Activated CD4-positive, alpha-beta T cell treated with anti-CD3 and anti-CD28 coated beads, Interleukin-2, amount 50 U/mL, for 4 hours (primary cell): Measurements from ENCODE around the gene KLHL40.

ENCODE experiments used
- DNase-seq, 2 experiments: peaks; one replicate each; pipeline ENCODE4 v3.0.0-alpha.2; 2020

Gene KLHL40

DNA sequence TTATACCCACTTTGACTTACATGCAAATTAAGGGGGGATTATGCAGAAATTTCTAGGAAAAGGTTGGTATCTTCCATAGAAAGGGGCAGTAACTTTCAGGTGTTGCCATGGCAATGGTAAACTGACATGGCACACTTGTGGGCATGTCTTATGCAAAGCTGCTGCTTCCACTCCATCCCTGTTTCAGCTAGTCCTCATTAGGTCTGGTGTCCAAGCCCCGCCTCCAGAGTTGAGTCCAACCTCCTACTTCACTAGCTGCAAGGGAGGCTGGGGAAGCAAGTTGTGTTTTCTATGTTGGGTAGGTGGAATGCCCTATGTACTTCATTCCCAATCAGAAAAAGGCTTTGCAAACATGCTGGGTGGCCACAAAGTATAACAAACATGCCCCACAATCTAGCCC is 14.7 kb upstream of the KLHL40 start:
- no peak for DNase-seq

DNA sequence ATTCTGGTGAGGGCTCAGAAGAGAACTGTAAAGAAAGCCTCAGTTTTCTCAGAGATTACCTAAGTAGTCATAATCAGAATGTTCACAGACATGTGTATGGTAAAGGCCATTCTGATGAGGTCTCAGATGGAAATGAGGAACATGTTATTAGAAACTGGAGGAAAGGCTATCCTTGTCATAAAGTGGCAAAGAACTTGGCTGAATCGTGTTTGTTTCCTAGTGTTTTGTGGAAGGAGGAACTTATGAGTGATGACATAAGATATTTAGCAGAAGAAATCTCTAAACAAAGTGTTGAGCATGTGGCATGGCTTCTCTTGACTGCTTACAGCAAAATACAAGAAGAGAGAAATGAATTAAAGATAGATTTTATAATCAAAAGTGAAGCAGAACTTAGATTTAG is 12.8 kb upstream of the KLHL40 start:
- no peak for DNase-seq

DNA sequence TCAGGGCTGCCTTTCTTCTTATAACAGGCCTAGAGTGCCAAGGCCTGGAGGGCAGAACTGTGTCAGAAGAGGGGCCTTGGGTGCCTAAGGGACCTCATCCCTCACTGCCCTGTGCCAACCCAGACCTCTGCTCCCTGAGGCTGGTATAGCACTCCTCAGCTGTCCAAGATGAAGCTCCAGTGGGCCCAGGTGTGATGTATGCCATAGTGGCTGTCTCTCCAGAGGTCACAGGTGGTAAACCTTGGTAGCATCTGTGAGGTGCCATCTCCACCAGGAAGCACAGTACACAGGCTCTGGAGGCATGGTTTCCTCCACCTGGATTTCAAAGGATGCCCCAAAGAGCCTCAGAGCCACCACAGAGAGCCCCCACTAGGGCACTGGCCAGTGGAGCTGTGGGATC is 12.3 kb upstream of the KLHL40 start:
- DNase-seq = no peak

DNA sequence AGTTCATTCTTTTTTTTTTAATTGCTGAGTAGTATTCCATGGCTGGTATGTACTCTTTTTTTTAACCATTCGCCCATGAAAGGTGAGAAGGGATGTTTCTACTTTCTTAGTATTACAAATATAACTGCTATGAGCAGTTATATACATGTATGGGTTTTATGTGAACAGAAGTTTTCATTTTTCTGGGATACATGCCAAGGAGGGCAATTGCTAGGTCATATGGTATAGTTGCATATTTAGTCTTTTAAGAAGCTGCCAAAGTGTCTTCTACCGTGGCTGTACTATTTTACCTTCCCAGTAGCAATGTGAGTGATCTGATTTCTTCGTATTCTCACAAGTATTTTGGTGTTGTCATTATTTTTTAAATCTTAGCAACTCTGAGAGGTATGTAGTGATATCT is 11.2 kb upstream of the KLHL40 start:
- DNase-seq = no peak

DNA sequence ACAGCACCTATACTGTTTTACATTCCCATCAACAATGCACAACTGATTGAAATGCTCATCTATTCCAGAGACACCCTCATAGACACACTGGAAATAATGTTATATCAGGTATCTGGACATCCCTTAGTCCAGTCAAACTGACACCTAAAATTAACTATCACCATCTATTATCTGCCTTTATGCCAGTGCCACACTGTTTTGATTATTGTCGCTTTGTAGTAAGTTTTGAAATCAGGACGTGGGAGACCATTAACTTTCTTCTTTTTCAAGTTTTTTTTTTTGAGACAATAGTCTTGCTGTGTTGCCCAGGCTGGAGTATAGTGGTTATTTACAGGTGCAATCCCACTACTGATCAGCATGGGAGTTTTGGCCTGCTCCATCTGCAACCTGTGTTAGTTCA is 9.4 kb upstream of the KLHL40 start:
- DNase-seq = no peak

GRCh38 chr3:42678447-42678846 is 6.9 kb upstream of the KLHL40 start:
- no peak for DNase-seq

DNA sequence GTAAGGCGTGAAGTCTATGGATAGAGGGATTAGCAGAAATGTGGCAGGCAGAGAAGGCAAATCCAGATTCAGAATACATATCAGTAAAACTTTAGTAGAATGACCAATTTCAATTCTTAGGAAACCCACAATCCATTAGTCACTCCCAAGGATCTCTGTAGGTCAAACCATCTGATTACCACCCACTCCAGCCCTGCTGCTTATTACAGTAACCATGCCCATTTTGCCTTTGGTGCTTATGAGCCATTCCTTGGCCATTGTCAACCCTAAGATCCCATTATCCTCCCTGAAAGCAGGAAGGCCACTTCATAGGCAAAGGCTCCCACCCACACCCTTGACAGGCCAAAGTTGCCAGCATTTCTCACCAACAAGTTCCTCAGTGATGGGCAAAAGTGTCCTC is 5.1 kb upstream of the KLHL40 start:
- DNase-seq = no peak

DNA sequence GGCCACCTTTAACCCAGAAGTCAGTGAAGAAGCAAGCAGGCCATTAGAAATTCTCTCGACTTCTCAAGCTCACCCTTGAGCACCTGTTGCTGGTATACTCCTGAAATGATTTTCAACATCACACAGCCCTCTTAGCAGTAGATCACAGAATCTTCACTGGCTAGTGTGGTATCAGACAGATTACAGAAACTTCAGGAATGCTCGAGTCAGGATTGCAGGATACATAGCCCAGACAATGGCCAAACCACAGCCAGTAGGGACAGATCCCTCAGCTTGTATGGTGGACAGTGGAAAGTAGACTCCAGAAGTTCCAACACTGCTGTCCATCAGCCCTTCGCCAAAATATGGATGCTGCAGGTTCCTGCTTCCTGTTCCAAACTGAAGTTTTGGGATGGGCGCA is 4.5 kb upstream of the KLHL40 start:
- DNase-seq = no peak

- DNase-seq = no peak
Observed at GRCh38 chr3:42681361-42682038, 3.8 kb upstream of the KLHL40 start.

DNA sequence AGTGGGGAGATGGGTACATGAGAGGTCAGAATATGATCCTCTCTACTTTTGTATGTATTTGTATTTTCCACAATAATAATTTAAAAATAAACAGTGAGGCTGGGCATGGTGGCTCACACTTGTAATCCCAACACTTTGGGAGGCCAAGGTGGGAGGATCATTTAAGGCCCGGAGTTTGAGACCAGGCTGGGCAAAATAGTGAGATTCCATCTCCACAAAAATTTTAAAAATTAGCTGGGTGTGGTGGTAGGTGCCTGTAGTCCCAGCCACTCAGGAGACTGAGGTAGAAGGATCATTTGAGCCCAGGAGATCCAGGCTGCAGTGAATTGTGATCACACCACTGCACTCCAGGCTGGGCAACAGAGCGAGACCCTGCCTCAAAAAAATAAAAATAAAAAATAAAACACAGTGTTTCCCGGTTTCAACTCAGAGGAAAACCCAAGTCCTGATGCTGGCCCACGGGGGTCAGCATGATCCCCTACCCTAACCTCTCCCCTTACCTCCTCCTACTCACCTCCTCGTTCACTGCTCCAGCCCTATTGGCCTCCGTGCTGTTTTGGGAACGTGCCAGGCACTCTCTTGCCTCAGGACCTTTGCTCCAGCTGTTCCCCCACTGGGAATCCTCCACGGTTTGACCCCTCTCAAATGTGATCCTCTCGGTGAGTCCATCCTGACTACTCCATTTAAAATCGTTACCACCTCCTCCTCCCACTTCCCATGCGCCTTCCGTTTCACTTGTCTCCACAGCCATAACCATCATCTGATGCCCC is 2.9 kb upstream of the KLHL40 start:
- DNase-seq = no peak

DNA sequence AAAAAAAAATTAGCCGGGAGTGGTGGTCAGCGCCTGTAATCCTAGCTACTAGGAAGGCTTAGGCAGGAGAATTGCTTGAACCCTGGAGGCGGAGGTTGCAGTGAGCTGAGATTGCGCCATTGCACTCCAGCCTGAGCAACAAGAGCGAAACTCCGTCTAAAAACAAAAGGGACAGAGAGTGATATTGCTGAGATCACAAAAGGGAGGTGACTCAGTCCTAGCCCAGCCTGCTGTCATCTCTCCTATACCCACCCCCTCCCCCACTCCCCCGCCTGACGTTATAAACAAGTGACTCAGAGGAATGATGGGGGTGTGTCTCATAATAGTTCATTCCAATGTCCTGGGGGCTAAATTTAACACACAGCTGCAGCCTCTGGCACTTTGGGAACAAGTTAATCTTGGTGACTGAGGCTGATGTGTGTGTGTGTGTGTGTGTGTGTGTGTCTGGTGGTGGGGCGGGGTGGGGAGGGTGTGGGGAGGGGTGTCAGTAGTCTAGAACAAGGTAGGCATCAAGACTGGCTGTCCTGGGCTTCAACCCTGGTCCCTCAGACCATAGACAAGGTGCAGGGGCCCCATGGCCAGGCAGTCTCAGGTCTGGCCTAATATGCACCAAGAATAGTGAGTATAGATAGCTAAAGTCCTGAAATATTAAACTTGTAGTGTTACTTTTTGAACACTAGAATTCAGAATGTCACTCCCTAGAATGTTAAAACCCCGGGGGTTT is 1.3 kb upstream of the KLHL40 start:
- DNase-seq = peak; percentile 11 to 20

GRCh38 chr3:42684632-42685362 is 540 bp upstream of the KLHL40 start:
- no peak for DNase-seq

GRCh38 chr3:42685891-42686820 is 819 bp downstream of the KLHL40 start:
- DNase-seq = no peak

DNA sequence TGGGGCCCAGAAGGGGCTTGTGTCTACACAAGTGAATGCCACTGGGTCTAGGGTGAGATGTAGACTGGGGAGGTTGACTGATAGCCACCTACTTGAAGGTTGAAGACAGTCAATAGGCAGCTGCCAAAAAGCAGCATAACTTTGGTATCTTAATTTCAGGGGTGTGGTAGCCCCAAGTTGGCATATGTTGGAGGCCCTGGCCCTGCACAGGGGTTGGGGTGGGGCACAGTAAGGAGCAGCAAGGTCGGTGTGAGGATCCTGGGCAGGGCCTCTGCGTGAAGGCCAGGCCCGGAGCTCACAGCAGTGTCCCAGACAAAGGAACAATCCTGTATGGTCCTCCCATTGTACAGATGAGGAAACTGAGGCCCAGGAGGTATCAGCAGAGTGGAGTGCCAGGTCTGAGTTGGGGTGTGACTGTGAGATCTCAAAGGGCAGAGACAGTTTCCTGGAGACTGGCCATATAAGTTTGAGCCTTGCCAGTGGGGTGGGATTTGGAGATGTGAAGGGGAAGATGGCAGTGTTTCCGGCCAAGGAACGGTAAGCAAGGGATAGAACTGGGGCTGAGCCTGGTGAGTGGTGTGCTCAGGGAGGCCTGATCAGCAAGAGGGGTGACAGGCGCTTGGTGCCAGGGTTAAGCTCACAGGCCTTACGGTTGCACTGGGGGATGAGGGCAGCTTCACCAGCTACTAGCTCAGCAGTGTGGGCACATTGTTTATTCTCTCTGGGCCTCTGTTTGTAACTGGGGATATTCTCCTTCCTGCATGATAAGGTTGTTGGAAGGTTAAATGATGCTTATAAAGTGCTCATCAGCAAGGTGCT is 1.7 kb downstream of the KLHL40 start:
- no peak for DNase-seq

DNA sequence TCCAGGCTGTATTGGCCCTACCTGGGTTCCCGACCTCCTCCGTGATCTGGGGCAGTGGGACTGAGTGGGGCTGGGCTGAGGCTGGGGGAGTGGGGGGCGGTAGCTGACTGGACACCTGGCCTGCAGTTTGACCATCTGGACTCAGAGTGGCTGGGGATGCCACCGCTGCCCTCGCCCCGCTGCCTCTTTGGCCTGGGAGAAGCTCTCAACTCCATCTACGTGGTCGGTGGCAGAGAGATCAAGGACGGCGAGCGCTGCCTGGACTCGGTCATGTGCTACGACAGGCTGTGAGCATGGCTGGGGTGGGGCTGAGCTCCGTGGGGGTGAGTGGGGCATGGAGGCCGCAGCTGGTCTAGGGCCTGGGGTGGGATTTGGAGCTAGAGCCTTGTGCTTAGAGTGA is 2.7 kb downstream of the KLHL40 start:
- DNase-seq = no peak

DNA sequence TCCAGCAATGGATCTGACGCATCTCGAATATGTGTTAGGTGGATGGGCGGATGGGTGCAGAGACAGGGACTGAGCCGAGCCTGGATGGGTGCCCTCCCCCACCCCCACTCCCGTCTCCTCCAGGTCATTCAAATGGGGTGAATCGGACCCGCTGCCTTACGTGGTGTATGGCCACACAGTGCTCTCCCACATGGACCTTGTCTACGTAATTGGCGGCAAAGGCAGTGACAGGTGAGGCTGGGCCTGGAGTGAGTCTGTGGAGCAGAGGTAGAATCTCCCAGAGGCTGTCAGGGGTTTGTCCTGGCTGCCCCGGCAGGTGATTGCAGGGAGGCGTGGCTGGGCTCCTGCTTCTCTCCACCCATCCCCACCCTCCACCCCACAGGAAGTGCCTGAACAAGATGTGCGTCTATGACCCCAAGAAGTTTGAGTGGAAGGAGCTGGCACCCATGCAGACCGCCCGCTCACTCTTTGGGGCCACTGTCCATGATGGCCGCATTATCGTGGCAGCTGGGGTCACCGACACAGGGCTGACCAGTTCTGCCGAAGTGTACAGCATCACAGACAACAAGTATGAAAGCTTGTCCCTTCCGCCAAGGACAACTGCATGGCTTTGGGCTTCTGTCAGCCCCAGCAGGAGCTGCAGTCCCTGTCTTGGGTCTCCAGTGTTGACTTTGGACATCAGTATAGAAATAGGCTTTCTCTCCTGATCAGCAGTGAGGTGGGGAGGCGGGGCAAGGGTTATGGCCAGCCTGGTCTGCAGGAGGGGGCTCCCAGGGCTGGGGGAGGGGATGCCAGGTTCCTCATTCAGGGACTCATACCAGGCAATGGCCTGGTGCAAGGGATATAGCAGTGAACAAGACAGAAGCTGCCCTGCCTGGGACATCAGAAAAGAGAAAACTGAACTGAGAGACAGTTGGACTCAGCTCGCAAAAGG is 3.4 kb downstream of the KLHL40 start:
- DNase-seq = no peak

GRCh38 chr3:42689421-42690014 is 4.2 kb downstream of the KLHL40 start:
- no peak for DNase-seq

GRCh38 chr3:42690191-42690590 is 4.9 kb downstream of the KLHL40 start:
- DNase-seq = no peak
